Nephron (organoid): Measurements from ENCODE around the gene SLC25A48.

Experiments
- H3K27ac Mint-ChIP-seq, 3 experiments: 2 replicates each; pipeline ENCODE4 v1.8.0; 2020; ENCODE audit warnings: mixed read lengths in 3 of 3, mild to moderate bottlenecking in 2 of 3, moderate library complexity in 1 of 3
- H3K27me3 Mint-ChIP-seq: 2 replicates; pipeline ENCODE4 v1.8.0; 2021; ENCODE audit warnings: low read depth, mild to moderate bottlenecking, moderate library complexity, mixed read lengths
- H3K36me3 Mint-ChIP-seq: 2 replicates; pipeline ENCODE4 v1.8.0; 2020; ENCODE audit warnings: low read depth, mixed read lengths
- H3K4me1 Mint-ChIP-seq: 2 replicates; pipeline ENCODE4 v1.8.0; 2020; ENCODE audit warnings: mixed read lengths
- H3K4me3 Mint-ChIP-seq, 3 experiments: 2 replicates each; pipeline ENCODE4 v1.8.0; 2020; ENCODE audit warnings: mild to moderate bottlenecking in 3 of 3, mixed read lengths in 3 of 3, moderate library complexity in 2 of 3
- H3K9me3 Mint-ChIP-seq: 2 replicates; pipeline ENCODE4 v1.8.0; 2020; ENCODE audit warnings: mixed read lengths
- TF ChIP-seq, protein P1 (sequence below), 3 experiments: fragments of 200-600 bp; sonication (generic); IDR thresholded peaks; one replicate each; pipeline ENCODE4 v1.5.0; 2021; ENCODE audit warnings: antibody characterized with exemption in 3 of 3; ENCODE audit not compliant: unreplicated experiment in 3 of 3

SLC25A48 gene

DNA sequence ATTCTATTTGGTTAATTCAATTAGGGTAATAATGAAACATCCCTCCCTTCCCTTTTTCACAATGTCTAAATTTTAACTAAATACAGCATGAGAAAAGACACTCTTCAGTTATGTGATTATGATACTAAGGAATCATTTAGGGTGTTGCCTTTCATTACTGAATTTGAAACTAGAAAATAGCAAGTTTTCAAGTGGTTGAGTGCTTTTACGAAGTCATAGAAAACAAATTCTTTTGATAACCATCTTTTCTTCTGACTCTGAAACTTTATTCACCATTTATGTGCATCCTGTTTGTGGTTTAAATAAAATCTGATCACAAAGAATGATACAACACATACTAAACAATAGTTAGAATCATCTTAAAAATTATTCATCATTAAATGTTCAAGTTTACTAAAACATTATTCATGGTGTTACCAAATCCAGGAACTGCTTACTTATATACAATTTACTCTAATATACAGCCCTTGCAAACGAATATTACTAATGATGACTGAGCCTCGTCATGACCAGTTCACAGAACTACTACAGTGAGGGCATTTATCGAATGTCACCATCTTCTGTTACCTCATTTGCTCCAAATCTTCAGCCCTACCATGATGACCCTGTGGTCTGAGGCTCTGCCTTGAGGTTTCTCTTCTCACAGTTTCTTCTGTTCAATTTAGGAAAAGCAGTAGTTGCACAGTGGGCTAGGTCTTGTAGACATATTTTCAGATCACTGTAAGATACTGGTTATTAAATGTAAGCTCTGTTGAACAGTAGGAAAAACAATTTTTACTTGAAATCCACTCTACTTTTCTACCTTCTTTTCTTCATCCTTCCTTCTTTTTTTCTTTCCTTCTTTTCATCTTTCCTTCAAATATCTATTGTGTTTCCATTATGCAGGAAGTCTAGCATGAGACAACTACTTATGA lies 79.5 kb downstream of the SLC25A48 start:
- Mint-ChIP-seq H3K27ac (no peak overlapping the region), H3K27me3 (peaks cover 73% of the 10 kb centered on the region), H3K4me3 (no peak overlapping the region), H3K9me3 (no peaks in the 10 kb centered on the region), H3K4me1 (no peaks in the 10 kb centered on the region), H3K36me3 (no peaks in the 10 kb centered on the region)
- TF ChIP-seq, protein P1, sequence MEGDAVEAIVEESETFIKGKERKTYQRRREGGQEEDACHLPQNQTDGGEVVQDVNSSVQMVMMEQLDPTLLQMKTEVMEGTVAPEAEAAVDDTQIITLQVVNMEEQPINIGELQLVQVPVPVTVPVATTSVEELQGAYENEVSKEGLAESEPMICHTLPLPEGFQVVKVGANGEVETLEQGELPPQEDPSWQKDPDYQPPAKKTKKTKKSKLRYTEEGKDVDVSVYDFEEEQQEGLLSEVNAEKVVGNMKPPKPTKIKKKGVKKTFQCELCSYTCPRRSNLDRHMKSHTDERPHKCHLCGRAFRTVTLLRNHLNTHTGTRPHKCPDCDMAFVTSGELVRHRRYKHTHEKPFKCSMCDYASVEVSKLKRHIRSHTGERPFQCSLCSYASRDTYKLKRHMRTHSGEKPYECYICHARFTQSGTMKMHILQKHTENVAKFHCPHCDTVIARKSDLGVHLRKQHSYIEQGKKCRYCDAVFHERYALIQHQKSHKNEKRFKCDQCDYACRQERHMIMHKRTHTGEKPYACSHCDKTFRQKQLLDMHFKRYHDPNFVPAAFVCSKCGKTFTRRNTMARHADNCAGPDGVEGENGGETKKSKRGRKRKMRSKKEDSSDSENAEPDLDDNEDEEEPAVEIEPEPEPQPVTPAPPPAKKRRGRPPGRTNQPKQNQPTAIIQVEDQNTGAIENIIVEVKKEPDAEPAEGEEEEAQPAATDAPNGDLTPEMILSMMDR (IDR thresholded peaks at IDR 0.05; ENCODE audit: unreplicated experiment in 3 of 3) = no peak

DNA sequence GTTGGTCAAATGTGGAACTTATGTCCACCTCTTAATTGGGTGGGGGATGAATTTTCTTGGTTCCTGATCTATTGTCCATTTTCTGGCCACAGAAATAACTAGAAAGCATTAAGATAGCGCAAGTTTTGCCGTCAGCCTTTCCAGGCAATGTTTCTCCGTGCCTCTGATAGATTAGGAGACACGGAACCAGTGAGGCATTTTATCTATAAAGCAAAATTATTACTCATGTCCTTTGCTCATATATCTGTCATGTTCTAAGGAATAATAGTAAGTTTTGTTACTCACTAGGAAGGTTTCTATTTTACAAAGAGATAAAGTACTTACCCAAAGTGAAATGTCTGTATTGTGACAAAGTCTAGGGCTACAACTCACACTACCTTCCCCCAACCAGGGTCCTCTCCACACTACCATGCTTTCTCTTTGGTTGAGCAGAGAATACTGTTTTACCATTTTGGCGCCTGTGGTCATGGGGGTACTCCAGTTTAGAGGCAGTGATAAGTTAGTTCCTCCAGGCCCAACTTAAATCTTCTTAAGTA lies 81.1 kb downstream of the SLC25A48 start:
- no peak overlapping the region for H3K4me3 Mint-ChIP-seq
- TF ChIP-seq, protein P1 (IDR thresholded peaks at IDR 0.05; ENCODE audit: unreplicated experiment in 3 of 3) = no peak
- H3K9me3 Mint-ChIP-seq = no peaks in the 10 kb centered on the region
- no peaks in the 10 kb centered on the region for H3K36me3 Mint-ChIP-seq
- H3K27ac Mint-ChIP-seq = no peak overlapping the region
- peaks cover 66% of the 10 kb centered on the region for H3K27me3 Mint-ChIP-seq
- no peaks in the 10 kb centered on the region for H3K4me1 Mint-ChIP-seq

DNA sequence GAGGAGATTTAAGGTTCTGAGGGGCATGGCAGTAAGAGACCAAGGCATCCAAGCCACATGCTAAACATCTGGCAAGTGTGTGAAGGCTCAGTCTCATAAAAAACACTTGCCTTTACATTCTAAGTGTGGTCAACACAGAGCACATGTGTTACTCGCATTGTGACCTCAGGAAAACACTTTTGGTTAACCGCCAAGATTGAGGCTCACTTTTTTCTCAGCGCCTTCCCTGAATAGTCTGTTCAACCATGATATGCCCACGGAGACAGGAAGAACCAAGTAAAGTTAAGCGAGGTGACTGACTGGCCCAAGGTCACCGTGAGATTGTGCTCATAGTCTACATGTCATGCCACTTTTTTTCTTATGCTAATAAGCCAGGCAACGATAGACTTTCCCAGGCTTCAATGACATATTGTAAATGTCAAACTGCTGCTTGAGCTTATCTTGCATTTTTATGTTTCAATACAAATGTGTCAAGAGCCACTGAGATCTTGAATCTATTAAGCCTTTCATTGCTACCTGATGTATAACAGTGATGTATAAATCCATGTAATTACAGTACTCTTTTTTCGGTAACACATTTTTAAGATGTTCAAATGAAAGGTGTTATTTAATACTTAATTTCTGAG lies 82.3 kb downstream of the SLC25A48 start:
- H3K27ac Mint-ChIP-seq = no peak overlapping the region
- TF ChIP-seq, protein P1 (IDR thresholded peaks at IDR 0.05; ENCODE audit: unreplicated experiment in 3 of 3) = no peak
- no peak overlapping the region for H3K4me3 Mint-ChIP-seq
- no peaks in the 10 kb centered on the region for H3K36me3 Mint-ChIP-seq
- no peaks in the 10 kb centered on the region for H3K4me1 Mint-ChIP-seq
- peaks cover 54% of the 10 kb centered on the region for H3K27me3 Mint-ChIP-seq
- H3K9me3 Mint-ChIP-seq = no peaks in the 10 kb centered on the region

DNA sequence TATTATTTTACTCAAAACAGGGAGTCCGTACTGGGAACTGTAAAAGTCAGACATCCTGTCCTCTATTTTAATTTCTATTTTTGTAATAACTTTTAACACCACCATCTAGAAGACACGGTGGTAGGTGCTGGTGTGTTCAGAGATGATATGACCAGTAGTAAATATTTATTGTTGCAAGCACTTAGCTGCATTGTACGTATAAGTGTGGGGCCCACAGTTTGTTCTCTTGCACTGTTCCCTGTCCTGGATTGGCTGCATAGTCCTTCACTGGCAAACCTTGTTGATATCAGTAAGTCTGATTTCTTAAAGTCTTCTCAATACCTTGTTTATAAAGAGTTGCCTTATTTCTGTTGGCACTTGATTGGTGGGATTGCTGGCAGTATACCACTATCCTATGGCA lies 85.7 kb downstream of the SLC25A48 start:
- Mint-ChIP-seq H3K36me3 (no peaks in the 10 kb centered on the region), H3K9me3 (no peaks in the 10 kb centered on the region), H3K27ac (no peak overlapping the region), H3K27me3 (peaks cover 60% of the 10 kb centered on the region), H3K4me3 (no peak overlapping the region), H3K4me1 (no peaks in the 10 kb centered on the region)
- TF ChIP-seq, protein P1 (IDR thresholded peaks at IDR 0.05; ENCODE audit: unreplicated experiment in 3 of 3) = no peak

DNA sequence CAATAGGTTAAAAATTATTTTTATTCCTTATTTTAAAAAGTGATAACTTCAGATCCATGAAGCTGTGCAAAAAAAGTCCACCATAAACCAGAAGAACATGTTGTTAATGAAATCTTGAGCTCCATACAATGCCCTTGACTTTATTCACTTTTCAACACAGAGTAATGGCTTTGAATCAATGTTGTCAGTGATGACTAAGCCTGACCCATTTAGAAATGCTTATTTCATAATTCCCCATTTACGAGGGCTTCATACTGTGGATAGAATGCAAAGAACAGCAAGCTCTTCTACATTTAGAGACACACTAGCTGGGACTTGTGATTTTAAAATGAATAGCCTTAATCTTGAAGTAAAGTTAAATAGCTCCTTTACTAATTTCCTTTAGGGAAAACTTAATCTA lies 86.9 kb downstream of the SLC25A48 start:
- peaks cover 61% of the 10 kb centered on the region for H3K27me3 Mint-ChIP-seq

More for the DNA sequence above, 86.9 kb downstream of the SLC25A48 start:
- H3K4me3 Mint-ChIP-seq = no peak overlapping the region
- no peaks in the 10 kb centered on the region for H3K4me1 Mint-ChIP-seq
- H3K9me3 Mint-ChIP-seq = no peaks in the 10 kb centered on the region
- H3K36me3 Mint-ChIP-seq = no peaks in the 10 kb centered on the region
- H3K27ac Mint-ChIP-seq = no peak overlapping the region
- TF ChIP-seq, protein P1 (IDR thresholded peaks at IDR 0.05; ENCODE audit: unreplicated experiment in 3 of 3) = no peak
